ENCODE data around the gene PTPRN2.

PTPRN2 gene

GRCh38 chr7:158401295-158401694, 186.3 kb downstream of the PTPRN2 start:
- DNase-seq (ENCODE audit: low read depth in 2 of 2), result no peak

DNA sequence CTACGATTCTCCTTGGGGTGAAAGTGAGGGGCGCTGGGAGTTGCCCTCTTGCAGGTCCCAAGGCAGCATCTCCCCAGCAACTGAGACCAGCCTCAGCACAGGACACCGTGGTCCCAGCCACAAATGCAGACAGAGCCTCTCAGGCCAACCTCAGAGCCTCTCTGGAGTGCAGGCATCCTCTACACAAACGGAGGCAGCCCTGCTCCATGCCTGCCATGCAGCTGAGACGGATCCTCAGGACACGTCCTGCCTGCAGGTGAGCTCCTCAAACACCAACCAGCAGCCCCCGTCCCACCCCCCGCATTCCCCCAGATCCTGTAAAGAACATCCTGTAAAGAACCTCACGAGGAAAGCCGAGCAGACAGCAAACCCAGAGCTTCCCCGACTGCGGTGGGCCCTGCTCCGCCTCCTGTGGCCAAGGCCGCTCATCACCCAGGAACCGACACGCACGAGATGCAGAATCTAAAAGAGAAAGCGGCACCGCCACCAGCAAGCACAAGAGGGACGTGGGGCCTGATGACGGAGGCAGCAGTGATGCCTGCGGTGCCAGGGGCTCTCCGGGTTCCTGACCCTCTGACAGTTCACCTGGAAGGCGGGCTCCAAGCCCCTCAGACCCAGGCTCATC, 186.9 kb downstream of the PTPRN2 start:
- no peak for DNase-seq (ENCODE audit: low read depth in 2 of 2)

DNA sequence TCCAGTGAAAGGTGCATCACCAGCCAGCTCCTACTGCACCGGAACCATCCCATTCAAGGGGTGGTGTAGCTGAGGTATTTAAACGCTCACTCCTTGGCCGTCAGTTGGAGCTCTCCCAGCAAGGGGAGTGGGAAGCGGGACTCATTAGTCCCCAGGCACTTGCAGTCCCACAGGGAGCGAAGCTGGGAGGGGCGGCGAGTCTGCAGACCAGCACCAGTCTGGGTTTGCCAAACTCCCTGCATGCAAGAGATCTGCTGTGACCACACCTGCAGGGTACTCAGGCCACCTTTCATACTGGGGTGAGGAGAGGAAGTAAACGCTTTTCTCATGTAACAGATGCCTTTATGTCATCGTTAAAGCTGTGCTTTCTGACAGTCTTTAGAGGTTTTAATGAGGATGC, 187.9 kb downstream of the PTPRN2 start:
- no peak for DNase-seq (ENCODE audit: low read depth in 2 of 2)

DNA sequence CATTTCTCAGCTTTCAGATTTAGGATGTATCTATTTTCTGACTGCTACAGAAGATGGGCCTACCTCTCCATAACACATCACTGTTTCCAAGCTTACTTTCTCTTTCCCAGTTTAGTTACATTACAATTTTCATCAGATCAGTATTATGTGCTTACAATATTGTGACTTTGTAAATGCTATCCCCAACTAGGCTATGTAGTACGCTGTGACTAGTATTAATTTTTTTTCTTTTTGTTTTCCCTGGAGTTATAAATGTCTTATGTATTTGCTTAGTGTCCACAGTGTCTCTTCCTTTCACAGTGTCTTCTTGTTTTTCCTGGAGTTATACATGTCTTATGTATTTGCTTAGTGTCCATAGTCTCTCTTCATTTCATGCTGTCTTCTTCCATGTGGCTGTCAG, 188.9 kb downstream of the PTPRN2 start:
- no peak for DNase-seq (ENCODE audit: low read depth in 2 of 2)

GRCh38 chr7:158397885-158398284, 189.7 kb downstream of the PTPRN2 start:
- DNase-seq (ENCODE audit: low read depth in 2 of 2), result no peak

DNA sequence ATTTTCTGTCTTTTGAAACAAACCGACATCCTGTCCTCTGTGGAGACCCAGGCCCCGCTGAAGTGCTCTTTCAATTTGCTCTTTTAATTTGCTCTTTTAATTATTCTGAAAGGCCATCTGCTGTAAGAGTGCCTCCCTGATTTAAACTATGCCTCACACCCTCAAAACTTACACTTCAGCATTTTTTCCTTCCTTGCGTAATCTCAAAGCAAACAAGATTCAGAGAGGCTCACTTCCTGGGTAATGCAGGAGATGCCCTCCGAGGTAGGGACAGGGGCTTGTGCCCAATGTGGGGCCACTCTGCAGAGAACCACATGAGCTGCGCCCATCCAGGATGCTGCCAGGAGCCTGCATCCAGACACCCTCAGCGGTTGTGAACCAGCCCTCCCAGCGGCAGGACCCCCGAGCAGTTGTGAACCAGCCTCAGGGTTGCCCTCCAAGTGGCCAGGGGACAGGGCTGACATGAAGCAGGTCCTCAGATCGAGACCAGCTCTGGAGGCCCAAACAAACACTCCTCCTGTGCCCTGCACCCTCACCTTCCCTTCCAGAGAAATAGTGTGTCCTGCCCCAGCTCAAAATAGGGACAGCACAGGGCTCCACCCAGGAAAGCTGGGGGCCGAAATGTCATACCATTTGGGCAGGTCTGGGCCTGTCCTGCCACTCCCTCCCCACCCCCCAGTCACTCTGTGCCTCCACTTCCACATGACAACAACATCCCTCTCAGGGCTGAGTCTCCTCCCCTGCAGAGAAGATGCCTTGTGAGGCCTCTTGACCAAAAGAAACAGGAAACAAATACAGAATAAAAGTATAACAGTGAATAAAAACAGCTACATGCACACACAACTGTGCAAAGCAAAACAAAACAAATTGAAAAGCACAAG, 190.4 kb downstream of the PTPRN2 start:
- DNase-seq (ENCODE audit: low read depth in 2 of 2), result no peak

DNA sequence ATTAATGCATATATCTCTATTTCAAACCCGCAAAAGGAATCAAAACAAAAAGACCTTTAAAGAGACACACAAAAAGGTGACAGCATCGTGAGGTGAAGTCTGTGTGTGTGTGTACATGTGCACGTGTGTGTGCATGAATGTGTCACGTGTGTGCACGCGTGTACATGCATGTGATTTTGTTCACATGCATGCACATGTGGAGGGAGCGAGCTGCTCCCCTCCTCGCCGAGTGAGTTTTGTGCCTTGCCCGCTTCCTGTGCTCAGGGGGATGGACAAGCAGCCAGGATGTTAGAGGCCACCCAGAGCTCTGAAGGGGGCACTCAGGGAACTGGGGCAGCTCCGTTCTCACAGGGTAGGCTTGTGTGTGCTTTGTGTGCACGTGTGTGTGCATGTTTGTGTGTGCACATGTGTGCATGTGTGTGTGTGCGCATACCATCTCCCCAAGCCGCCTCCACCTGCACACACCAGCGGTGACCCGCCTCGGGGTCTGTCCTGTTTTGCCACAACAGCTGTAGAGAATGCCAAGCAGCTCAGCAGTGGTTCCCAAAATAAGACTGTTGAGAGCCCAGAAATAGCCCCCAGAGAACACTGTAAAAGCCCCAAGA, 191.2 kb downstream of the PTPRN2 start:
- DNase-seq (ENCODE audit: low read depth in 2 of 2), result no peak

DNA sequence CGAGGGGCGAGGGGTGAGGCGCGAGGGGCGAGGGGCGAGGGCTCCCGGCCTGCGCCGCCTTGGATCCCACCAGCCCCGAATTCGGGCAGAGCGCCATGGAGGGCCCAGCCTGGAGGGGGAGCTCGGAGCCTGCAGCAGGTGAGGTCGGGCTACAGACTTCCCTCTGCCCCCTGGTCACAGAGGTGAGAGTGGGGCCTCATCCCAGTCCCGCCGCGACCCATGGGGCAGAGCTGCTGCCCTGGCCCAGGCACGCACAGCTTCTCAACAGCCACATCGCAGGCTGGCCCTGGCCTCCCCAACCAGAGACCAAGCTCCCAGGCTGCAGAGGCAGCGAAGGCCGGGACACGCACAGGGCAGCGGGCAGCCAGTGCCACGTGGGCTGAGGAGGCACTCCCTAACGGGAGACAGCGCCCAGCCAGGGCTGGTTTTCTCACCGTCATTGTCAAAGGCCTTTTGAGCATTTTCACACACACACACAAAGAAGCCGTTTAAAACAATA, 191.8 kb downstream of the PTPRN2 start:
- no peak for DNase-seq (ENCODE audit: low read depth in 2 of 2)

DNA sequence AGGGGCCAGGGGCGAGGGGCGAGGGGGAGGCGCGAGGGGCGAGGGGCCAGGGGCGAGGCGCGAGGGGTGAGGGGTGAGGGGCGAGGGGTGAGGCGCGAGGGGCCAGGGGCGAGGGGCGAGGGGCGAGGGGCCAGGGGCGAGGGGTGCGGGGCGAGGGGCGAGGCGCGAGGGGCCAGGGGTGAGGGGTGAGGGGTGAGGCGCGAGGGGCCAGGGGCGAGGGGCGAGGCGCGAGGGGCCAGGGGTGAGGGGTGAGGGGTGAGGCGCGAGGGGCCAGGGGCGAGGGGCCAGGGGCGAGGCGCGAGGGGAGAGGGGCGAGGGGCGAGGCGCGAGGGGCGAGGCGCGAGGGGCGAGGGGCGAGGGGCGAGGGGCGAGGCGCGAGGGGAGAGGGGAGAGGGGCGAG, 192.3 kb downstream of the PTPRN2 start:
- no peak for DNase-seq (ENCODE audit: low read depth in 2 of 2)

DNA sequence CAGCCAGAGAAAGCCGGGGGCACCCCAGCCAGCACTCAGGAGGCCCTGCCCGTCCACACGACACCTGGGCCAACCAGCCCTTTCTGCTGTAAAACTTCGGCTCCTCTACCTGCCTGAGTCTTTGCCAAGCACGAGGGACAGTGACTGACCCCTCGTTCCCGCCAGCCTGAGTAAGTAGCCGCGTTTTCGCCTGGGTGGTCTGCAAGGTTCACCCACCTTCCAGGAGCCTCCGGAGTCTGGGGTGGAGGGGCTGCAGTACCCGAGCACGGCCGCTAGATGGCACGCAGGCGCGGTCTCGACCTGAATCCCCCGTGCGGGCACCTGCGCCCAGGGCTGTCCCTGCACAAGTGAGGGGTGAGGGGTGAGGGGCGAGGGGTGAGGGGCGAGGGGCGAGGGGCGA, 192.7 kb downstream of the PTPRN2 start:
- peak in 1 of 2 donors; percentile 25 for DNase-seq (ENCODE audit: low read depth in 2 of 2)

DNA sequence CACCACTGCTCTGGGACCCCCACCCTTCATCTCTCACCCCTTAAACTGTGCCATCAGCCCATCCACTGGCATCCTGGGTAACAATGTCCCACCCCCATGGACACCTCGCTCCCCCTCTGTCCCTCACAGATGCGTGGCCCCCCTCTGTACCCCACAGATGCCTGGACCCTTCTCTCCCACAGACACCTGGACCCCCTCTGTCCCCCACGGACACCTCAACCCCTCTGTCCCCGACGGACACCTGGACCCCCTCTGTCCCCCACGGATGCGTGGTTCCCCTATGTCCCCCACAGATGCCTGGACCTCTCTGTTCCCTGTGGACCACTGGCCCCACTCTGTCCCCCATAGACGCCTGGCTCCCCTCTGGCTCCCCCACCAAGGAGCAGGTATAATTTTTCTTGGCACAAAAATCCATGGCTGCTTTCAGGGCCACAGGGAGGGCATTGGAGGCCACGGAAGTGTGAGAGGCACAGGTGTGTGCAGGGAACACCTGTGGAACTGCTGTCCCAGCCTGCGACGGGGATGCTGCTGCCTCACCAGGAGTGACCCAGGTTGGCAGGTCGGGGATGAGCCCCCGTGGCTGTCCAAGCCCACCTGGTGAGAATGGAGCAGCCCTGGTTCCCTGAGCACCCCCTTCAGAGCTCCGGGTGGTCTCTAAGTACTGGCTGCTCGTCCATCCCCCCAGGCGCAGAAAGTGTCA, 193.5 kb downstream of the PTPRN2 start:
- DNase-seq (ENCODE audit: low read depth in 2 of 2), result no peak

GRCh38 chr7:158392251-158392650, 195.4 kb downstream of the PTPRN2 start:
- no peak for DNase-seq (ENCODE audit: low read depth in 2 of 2)

- no peak for DNase-seq (ENCODE audit: low read depth in 2 of 2)
Measured at GRCh38 chr7:158391541-158391940, 196.1 kb downstream of the PTPRN2 start.

- DNase-seq (ENCODE audit: low read depth in 2 of 2), result no peak
Measured at GRCh38 chr7:158391141-158391540, 196.5 kb downstream of the PTPRN2 start.

DNA sequence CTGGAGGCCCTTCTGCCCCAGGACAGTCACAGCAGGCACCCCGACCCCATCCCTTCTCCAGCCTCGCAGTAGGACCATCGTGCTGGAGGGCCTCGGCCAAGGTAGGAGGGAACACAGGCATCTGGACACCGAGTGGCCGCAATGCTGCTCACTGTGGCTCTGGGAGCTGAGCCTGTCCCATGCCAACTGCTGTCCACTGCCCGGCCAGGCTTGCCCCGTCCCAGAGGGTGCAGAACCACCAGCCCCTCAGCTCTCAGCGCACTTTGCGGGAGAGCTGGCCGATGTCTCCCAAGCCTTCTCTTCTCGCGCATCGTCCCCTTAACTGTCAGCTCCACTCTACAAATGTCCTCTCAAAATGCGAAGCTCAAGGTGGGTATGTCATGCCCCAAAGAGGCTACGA, 197.2 kb downstream of the PTPRN2 start:
- no peak for DNase-seq (ENCODE audit: low read depth in 2 of 2)

DNA sequence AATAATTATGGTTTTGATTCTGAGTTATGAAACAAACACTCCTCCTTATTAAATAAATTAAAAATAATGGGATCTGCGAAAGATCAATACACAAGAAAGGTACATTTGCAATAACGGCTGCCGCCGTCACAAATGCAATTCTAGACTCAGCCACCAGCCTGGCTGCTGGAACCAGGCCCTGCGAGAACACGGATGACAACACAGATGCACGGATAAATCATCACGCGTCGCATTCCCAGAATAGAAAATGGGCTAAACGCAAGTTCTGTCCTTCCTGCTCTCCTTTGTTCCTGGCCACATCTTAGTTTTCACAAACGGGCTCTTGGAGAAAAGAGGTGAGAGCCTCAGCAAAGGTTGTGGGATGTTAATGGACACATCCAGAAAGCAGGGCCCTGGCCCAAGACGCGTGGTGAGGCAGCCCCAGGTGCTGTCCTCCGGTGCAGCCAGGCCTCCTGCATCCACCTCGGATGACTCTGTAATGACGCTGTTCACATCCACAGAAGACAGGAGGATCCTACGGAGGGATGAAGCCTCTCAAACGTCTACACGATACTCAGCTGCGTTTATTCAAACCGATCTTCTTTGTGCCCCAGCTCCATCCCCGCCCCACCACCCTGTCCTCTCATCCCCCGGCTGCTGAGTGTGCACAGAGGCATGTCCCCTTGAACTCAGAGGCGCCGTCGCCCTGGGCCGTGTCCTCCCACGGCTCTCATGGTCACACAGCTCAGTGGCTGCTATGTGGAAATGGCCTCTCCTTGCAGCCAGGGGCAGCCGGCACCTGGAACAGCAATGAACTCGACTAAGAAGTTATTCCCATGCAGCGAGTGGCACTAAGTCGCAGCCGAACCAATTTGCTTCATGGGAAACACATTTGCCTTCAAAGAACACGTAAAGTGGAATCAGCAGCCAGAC, 197.9 kb downstream of the PTPRN2 start:
- no peak for DNase-seq (ENCODE audit: low read depth in 2 of 2)

- DNase-seq (ENCODE audit: low read depth in 2 of 2), result no peak
Measured at GRCh38 chr7:158388928-158389327, 198.7 kb downstream of the PTPRN2 start.

DNA sequence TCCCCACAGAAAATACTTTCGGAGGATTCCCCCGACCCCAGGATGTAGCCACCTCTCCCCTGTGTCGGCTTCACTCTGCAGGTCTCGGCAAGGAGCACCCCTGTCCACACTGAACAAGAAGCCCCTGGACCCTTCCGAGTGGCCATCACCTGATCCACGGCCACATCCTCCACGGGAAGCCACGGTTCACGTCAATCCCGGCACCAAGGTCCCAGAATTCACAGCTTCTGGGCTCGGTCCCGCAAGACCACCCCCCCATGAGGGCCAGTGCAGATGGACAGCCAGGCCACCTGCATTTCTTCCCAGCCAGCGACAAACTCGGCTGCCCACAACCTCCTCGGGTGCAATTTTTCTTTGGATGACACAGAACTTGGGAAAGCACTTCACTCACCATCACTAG, 199.6 kb downstream of the PTPRN2 start:
- no peak for DNase-seq (ENCODE audit: low read depth in 2 of 2)

- DNase-seq (ENCODE audit: low read depth in 2 of 2), result no peak
Measured at GRCh38 chr7:158387546-158387891, 200.1 kb downstream of the PTPRN2 start.

- no peak for DNase-seq (ENCODE audit: low read depth in 2 of 2)
Measured at GRCh38 chr7:158386866-158387545, 200.6 kb downstream of the PTPRN2 start.

DNA sequence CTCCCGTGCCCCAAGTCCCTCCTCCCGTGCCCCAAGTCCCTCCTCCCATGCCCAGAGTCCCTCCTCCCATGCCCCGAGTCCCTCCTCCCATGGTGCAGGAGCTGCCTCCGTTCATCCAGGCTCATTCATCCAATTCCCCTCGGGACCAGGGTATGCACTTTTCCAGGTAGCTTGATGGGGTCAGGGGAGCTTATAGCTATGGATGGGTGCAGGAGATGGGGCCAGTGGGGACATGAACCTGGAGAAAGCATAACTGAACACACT, 201.3 kb downstream of the PTPRN2 start:
- DNase-seq (ENCODE audit: low read depth in 2 of 2), result no peak

All from stimulated activated CD8-positive, alpha-beta memory T cell treated with anti-CD3 and anti-CD28 coated beads, Interleukin-7, amount 100 ng/mL, for 1 hour (primary cell).